GM18505 (cell line): ENCODE measurements around the gene TMA7.
"Not testable (repeated sequence)": the region's sequence is repeated elsewhere in the genome, so short reads cannot be mapped to it uniquely, and the experiment has no call there.

Experiments
- ATAC-seq: cut with Tn5 transposase; IDR thresholded peaks from one replicate; pipeline ENCODE4 v1.9.1; 2021; ENCODE audit not compliant: unreplicated experiment
- POLR2A ChIP-seq: IDR thresholded peaks from 4 replicates; pipeline ENCODE4 v1.6.1; 2011; ENCODE audit warnings: borderline replicate concordance; ENCODE audit not compliant: insufficient read depth, insufficient read length; ENCODE audit errors: extremely low read depth

The TMA7 gene

GRCh38 chr3:48439820-48440589, at the start of gene TMA7, which contains the start of gene CCDC51:
Gene TMA7 (plus strand): TSS chr3:48440257. CDS start chr3:48440297, 40 bp downstream.
Gene CCDC51 (minus strand): TSS chr3:48440119. CDS start chr3:48435128, 4,991 bp downstream.
- TF ChIP-seq POLR2A, result peak; percentile 76
- ATAC-seq, result peak; percentile 90

GRCh38 chr3:48394391-48394790, 45.7 kb upstream of the TMA7 start:
- ATAC-seq, result no peak

GRCh38 chr3:48395714-48396113, 44.3 kb upstream of the TMA7 start:
- no peak for ATAC-seq
- no peak for TF ChIP-seq POLR2A

More at GRCh38 chr3:48394391-48394790, 45.7 kb upstream of the TMA7 start:
- no peak for TF ChIP-seq POLR2A

- no peak for TF ChIP-seq POLR2A
- no peak for ATAC-seq
Observed at GRCh38 chr3:48397767-48398681, 42.0 kb upstream of the TMA7 start.

GRCh38 chr3:48398701-48399386, 41.2 kb upstream of the TMA7 start:
- no peak for TF ChIP-seq POLR2A
- no peak for ATAC-seq

- ATAC-seq, result no peak
- no peak for TF ChIP-seq POLR2A
Observed at GRCh38 chr3:48399387-48400172, 40.5 kb upstream of the TMA7 start.

- no peak for ATAC-seq
Observed at GRCh38 chr3:48400824-48401433, 39.1 kb upstream of the TMA7 start.

GRCh38 chr3:48401434-48401901, 38.6 kb upstream of the TMA7 start:
- ATAC-seq, result not testable (repeated sequence)

More at GRCh38 chr3:48400824-48401433, 39.1 kb upstream of the TMA7 start:
- no peak for TF ChIP-seq POLR2A

GRCh38 chr3:48402281-48402732, 37.8 kb upstream of the TMA7 start:
- ATAC-seq, result no peak
- TF ChIP-seq POLR2A, result no peak

GRCh38 chr3:48402907-48403306, 37.1 kb upstream of the TMA7 start:
- ATAC-seq, result no peak
- no peak for TF ChIP-seq POLR2A

- no peak for ATAC-seq
- no peak for TF ChIP-seq POLR2A
Observed at GRCh38 chr3:48403533-48404439, 36.3 kb upstream of the TMA7 start.
